22Rv1 (cell line): ENCODE results near the gene GRAMD4.

Experiments
- H3K27ac ChIP-seq: fragments of 450-650 bp; 2 replicates; pipeline ENCODE4 v1.5.1; 2017
- ZFX ChIP-seq: fragments of 450-650 bp; IDR thresholded peaks from 2 replicates; pipeline ENCODE4 v1.6.1; 2017; ENCODE audit warnings: antibody characterized with exemption, borderline replicate concordance
- TF ChIP-seq, protein P1 (sequence below): fragments of 450-650 bp; IDR thresholded peaks from 2 replicates; pipeline ENCODE4 v1.5.1; 2017; ENCODE audit warnings: mild to moderate bottlenecking

The GRAMD4 gene

GRCh38 chr22:46652081-46652846 lies 32.1 kb downstream of the GRAMD4 start:
- H3K27ac ChIP-seq: no peak overlapping the region
- TF ChIP-seq, protein P1, sequence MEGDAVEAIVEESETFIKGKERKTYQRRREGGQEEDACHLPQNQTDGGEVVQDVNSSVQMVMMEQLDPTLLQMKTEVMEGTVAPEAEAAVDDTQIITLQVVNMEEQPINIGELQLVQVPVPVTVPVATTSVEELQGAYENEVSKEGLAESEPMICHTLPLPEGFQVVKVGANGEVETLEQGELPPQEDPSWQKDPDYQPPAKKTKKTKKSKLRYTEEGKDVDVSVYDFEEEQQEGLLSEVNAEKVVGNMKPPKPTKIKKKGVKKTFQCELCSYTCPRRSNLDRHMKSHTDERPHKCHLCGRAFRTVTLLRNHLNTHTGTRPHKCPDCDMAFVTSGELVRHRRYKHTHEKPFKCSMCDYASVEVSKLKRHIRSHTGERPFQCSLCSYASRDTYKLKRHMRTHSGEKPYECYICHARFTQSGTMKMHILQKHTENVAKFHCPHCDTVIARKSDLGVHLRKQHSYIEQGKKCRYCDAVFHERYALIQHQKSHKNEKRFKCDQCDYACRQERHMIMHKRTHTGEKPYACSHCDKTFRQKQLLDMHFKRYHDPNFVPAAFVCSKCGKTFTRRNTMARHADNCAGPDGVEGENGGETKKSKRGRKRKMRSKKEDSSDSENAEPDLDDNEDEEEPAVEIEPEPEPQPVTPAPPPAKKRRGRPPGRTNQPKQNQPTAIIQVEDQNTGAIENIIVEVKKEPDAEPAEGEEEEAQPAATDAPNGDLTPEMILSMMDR: no peak
- no peak for TF ChIP-seq ZFX

DNA sequence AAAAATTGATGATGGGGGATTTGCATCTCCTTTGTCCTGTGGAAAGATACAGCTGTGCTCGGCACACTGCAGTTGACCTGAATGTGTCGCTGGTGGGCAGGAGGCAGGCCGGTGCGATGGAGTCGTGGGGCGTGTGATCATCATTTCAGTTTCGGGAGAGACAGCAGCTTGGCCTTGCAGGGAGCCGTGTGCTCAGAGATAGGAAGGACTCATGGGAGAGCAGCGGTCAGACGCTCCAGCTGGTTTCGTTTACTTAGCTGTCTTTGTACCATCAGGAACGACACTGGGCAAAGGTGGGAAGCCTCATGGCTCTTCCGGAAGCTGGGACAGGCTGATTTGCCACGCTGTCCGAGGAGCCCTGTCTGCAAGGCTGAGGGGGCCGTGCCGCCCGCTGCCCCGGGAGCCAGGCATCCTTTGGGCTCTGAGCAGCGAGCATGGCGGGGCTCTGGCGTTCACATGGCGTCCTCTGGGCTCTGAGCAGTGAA lies 32.7 kb downstream of the GRAMD4 start:
- H3K27ac ChIP-seq: no peak overlapping the region
- TF ChIP-seq, protein P1: no peak
- TF ChIP-seq ZFX: no peak

GRCh38 chr22:46653596-46653995 lies 33.4 kb downstream of the GRAMD4 start:
- no peak for TF ChIP-seq ZFX
- TF ChIP-seq, protein P1: no peak
- no peak overlapping the region for H3K27ac ChIP-seq

DNA sequence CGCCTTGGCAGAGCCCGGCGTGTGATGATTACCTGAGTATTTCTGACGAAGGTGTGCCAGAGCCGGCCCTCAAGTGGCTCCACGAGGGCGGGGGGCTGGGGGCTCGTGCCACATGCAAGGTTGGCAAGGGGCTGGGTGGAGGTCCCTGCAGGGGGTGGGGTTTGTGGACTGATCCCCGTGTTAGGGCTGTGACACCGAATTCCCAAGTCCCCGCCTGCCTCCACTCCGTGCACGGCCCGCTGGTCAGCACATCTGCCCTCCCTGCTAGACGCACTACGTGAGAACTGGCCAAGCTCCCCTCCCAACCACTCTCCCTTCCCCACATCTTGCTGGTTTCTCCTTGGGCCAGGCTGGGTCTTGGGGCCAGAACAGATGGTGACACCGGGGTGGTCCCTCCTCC lies 34.2 kb downstream of the GRAMD4 start:
- TF ChIP-seq ZFX: no peak
- TF ChIP-seq, protein P1: no peak
- no peak overlapping the region for H3K27ac ChIP-seq

GRCh38 chr22:46654927-46655595 lies 34.9 kb downstream of the GRAMD4 start:
- H3K27ac ChIP-seq: no peak overlapping the region

DNA sequence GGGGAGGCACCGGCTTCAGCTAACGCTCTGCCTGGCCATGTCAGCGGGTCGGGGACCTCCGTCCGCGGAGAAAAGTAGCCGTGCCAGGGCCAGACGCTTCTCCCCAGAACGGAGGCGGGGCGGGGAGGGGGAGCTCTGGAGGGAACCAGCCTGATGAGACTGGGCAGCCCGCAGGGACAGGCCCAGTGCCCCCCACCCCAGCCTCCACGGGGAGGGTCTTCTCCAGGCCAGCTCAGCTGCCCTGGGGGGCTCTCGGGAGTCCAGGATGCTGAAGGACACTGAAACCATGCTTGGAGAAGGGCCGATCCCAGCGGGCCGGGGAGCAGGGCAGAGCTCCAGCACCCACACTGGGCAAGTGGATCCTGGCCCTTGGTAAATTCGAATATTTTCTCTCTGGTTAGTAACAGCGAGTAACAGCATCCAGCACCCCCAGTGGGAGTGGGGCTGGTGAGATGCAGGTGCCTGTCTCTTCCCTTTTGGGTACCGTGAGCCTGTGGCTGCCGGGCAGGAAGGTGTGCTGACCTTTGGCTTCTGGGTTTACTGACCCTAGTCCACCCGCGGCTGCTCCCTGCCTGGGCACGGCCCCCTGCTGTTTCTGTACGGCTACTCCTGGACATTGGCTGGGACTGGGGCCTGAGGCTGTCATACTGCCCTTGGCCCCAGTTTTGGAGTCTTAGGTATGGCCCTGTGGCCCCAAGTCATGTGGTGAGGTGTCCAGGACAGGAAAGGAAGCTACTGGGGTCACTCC lies 35.8 kb downstream of the GRAMD4 start:
- no peak overlapping the region for H3K27ac ChIP-seq
- TF ChIP-seq, protein P1: no peak
- no peak for TF ChIP-seq ZFX

More at GRCh38 chr22:46654927-46655595, 34.9 kb downstream of the GRAMD4 start:
- TF ChIP-seq ZFX: no peak
- TF ChIP-seq, protein P1: no peak
